Stimulated activated CD8-positive, alpha-beta memory T cell treated with anti-CD3 and anti-CD28 coated beads, Interleukin-12 subunit alpha, Interleukin-12 subunit beta, amount 100 ng/mL, for 4 hours (primary cell): Measurements from ENCODE around the gene ZC3H12D.
"Not testable (repeated sequence)": the region's sequence is repeated elsewhere in the genome, so short reads cannot be mapped to it uniquely, and the experiment has no call there.

Experiments used
- DNase-seq: peaks from one replicate; pipeline ENCODE4 v3.0.0-alpha.2; 2020; ENCODE audit warnings: low read depth

ZC3H12D gene

DNA sequence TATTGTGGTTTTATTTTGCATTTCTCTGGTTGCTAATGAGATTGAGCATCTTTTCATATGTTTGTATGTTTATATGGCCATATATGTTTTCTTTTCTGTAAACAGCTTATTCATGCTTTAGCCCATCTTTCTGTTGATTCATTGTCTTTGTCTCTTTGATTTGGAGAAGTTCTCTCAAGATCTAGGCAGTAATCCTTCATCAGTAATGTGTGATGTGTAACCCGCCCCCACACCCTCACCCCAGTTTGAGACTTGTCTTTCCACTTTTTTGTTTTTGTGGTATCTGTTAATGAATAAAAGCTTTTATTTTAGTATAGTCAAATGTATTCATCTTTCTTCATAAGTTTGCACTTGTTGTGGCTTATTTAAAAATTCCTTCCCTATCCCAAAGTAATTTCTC, 26.0 kb downstream of the ZC3H12D start:
- no peak for DNase-seq

- DNase-seq = no peak
These were observed 26.6 kb downstream of the ZC3H12D start for GRCh38 chr6:149458196-149458595.

GRCh38 chr6:149457316-149457884, 27.4 kb downstream of the ZC3H12D start:
- no peak for DNase-seq

DNA sequence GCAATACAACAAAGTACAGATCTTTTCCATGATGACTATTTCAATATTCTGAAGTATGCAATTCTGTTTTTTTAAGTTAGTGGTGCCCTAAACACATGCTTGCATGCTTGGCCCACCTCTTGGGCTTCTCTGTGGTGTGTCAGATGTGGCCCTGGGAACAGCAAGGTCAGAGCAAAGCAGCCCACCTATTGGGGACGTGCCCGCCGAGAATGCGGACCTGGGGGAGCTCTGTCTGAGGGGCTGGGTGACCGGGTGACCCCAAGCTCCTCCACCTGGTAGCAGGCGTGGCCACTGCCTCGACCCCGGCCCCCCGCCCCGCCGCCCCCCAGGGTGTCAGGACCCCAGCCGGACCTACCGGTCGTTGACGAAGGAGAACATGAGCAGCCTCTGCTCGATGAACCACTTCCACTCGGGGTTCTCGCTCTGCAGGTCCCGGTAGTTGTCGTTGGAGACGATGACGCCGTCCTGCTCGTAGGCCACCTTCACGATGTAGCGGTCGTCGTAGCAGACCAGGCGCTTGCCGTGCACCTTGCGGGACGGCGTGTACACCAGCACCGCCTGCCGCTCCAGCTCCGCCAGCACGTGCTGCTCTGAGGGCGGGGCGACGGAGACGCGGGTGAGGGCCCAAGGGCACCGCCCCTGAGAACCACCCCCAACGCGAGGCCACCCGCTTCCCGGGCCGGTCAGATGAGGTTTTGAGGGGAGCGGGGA, 28.3 kb downstream of the ZC3H12D start:
- DNase-seq = no peak

- DNase-seq = no peak
These were observed 29.6 kb downstream of the ZC3H12D start for GRCh38 chr6:149455031-149455732.

GRCh38 chr6:149454346-149454848, 30.4 kb downstream of the ZC3H12D start:
- DNase-seq = no peak

- DNase-seq = no peak
These were observed 31.0 kb downstream of the ZC3H12D start for GRCh38 chr6:149453597-149454345.

DNA sequence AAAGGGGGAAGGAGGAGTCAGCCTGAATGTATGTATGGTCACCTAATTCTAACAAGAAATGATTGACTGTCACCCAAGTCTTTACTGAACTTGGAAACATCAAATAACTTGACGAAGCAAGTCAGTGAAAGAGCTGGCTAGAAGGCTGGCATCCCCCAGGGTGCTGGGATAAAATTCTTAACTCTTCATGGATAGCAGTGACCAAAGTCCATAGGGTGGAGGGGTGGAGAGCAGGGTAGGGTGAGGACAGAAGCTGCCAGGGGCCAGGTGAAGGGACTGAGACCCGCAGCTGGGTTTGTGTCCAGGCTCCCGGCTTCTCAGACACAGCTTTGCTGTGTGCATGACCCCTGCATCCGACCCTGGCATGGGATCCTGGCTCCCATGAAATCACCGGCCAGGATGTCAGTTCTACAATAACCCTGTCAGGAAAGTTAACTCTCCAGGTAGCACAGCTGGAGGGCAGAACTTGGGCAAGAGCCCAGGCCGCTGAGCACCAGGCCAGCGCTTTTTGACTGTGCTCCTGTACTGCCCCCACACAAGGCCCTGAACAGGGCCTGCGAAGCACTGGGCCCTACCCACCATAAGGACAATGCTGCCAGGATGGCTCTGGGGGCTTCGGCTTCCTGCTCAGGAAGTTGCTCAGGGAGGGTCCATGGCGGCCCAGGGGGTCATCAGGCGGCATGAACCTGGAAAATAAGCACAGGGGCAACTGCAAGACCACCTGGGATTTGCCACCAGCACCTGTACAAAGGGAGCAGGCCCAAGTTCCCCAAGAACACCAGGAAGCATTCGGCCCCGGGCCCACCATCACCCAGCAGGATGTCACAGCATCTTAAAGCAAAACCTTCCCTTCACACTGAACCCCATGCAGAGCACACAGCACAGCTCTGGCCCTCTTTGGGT, 32.5 kb downstream of the ZC3H12D start:
- no peak for DNase-seq

DNA sequence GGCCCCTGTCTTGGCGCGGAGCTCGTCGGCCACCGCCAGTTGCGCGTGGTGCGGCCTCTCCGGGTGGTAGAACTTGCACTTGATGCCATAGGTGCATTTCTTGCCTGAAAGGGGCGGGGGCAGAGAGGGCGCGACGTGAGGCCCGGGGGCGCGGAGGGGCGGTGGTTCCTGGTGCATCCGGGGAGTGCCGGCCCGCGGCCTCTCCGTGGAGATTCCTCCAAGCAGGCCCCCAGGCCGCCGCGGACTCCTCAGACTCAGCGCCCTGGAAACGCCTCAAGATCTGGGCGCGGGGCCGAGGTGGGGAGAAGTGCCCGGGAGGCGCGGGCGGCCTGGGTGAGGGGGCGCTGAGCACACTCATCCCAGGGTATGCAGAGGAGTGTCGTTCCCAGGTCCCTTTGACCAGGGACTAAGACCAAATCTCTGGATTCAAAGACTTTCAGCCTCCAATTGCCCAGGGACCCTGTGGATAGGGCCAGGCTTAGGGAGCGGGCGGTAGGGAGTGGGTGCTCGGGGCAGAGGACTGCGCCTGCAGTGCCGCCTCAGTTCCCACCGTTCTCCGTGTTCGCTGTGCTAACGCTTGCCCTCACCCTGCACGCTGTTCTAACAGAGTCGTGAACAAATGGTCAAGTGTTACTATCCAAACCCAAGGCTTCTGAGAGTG, 33.3 kb downstream of the ZC3H12D start:
- DNase-seq = no peak

DNA sequence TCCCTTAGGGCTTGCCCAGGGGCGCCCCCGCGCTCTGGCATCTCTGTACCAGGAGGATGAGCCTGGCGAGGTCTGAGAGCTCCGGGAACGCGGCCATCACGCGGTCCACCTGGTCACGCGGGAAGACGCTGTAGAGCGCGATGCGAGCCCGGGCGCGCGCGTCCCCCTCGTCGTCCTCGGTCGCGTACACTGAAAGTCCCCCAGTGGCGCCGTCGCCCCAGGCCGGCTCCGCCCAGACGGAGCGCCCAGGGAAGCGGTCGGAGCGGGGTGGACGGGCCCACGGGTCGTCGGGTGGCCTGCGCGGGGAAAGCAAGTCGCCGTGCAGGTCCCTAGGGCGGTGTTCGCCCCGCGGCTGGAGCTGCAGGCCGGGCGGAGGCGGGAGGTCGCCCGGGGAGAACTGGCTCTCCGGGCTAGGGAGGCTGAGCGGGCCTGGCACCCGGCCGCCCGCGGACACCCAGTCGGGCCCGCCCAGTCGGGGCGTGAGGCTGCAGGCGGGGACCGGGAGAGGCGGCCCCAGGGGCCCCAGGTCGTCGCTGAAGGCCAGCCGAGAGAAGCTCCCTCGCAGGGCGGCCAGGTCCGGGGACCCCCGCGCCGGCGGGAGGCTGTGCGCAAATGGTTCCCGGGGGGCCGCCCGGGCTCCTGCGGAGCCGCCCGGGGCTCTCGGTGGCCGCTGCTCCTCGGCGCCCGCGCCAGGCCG, 34.0 kb downstream of the ZC3H12D start:
- no peak for DNase-seq

DNA sequence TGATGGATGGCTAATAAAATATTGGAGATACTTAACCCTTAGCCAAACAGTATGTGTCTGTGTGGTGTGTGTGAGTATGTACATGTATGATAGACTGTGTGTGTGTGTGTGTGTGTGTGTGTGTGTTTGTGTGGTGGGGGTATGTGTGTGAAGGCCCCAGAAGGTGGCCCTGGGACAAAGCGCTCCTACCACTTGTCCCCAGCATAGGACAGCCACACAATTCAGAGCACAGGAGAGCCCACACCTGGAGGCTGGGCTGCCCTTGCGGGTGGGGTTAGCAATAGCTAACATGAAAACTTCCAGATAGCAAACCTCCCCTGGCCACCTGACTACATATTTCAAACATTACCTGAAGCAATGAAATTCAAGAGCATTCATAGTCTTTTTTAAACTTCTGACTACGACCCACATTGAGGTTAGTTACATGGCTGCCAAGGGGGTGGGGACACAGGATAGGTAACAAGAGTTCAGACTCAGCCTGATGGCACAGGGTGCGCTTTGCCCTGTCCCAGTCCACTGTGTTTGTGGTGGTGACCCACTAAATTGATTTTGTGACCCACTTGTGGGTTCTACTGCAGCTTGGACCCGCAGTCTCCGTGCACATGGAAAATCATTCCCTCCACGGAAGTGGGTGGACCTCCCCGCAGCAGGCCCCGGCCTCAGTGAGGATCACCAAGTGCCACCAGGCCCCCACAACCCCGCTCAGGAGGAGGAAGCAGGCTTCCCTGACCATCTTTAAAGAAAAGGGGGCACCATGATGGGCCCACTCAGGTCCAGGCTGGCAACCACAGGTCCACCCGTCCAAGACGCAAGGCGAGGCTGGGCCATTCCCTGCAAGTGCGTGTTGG, 34.8 kb downstream of the ZC3H12D start:
- DNase-seq = no peak

GRCh38 chr6:149448821-149449453, 35.9 kb downstream of the ZC3H12D start:
- DNase-seq = no peak

DNA sequence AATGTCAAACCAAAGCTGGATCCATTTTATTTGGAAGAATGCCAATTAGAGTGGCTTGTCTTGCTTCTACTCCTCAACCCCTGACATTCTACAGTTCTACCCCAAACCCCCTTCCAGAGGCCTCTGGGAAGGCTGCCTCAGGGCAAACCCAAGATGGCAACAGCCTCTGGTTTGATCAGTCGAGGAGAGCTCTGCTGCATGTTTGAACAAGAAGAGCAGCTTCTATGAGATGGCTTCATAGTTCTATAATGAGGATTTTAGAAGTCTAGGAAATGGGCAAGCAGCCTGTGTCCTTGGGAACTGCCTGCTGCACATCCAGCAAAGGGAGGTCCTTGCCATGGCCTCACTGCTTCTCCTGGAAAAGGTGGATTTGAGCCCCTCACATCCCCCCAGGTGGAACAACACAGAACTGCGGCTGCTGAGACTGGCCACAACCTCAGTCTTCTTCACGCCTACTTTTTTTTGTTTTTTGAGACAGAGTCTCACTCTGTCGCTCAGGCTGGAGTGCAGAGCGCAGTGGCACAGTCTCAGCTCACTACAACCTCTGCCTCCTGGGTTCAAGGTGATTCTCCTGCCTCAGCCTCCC, 37.9 kb downstream of the ZC3H12D start:
- DNase-seq = no peak

- DNase-seq = no peak
These were observed 39.2 kb downstream of the ZC3H12D start for GRCh38 chr6:149445573-149445972.

DNA sequence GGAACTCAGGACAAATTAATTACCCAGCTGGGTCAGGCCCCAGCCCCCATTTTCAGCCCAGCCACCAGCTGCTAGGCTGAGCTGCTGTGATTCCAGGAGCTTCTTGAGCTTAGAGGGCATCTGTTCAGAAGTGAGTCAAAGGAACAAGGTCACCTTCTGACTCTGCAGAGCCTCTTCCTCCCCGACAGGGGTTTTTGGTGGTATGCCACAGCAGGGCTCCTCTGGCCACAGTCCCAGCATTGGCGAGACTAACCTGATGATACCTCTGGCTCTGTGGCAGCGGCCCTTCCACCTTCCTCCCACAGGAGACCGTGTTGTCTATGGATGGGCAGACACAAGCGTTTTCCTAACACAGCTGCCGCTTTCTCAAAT, 39.7 kb downstream of the ZC3H12D start:
- DNase-seq = no peak

DNA sequence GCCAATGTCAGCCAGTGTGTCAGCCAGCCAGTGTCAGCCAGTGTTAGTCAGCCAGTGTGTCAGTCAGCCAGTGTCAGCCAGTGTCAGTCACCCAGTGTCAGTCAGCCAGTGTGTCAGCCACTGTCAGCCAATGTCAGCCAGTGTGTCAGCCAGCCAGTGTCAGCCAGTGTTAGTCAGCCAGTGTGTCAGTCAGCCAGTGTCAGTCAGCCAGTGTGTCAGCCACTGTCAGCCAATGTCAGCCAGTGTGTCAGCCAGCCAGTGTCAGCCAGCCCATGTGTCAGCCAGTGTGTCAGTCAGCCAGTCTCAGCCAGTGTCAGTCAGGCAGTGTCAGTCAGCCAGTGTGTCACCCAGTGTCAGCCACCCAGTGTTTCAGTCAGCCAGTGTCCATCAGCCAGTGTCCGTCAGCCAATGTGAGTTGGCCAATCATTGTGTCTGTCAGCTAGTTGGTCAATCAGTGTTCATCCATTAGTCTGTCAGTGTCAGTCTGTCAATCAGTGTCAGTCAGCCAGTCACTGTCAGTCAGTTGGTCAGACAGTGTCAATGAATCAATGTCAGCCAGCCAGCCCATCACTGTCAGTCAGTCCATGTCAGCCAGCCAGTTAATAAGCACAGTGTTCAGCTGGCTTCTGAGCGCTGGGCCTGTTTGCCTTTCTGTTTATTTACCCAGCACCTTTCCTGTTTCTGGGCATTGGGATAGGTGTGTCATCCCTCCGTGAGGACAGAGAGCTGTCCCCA, 40.3 kb downstream of the ZC3H12D start:
- not testable (repeated sequence) for DNase-seq

DNA sequence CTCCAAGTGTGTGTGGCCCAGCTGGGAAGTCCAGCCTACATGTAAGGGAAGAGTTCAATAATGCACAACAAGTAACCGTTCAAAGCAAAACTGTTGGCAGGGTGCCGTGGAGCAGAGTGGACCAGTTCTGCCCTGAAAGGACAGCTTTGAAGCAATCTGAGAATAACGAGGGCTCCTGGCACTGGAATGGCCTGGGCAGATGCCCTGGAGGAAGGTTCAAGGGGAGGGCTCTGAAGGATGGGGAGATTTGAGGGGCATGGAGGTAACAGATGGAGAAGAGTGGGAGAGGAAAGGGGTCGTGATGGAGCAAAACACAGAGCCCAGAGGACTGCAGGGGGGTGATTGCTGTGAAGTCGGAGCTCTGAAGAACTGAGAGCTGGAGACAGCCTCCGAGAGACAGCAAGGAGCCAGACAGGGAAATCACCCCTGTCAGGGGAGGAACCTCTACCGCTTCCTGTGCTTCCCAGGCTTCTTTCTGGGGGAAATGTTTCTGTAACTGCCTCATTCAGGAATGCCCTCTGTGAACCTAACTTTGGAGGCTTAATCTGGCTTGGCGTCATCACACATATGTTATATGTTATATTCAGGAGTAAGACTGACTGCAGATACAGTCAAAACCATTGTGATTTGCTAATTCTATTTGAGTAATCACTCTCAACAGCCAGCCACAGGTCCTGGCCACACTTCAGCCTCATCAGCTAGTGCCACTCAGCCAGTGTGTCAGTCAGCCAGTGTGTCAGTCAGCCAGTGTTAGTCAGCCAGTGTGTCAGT, 41.2 kb downstream of the ZC3H12D start:
- no peak for DNase-seq
